SK-N-SH (cell line): ENCODE results near the gene SLC25A42. TPM values are rescaled to one million over a fixed set of nuclear protein-coding genes. Genes with fewer than 3 reads are reported as not detected.

Experiments used
- CTCF ChIA-PET: fragments of 300-600, 350-600 bp; formaldehyde crosslinking; extraction: SDS; loops from one replicate; lab custom pipeline; 2021; lab: Yijun Ruan, JAX
- POLR2A ChIA-PET: fragments of 350-600 bp; sonication (Branson Sonifier 250); formaldehyde crosslinking; extraction: SDS; loops from one replicate; lab custom pipeline; 2020; ENCODE audit warnings: antibody characterized with exemption, inconsistent platforms; lab: Yijun Ruan, JAX
- DNase-seq: peaks from one replicate; pipeline ENCODE4 v3.0.0; 2012
- H2AFZ ChIP-seq: fragments of 200-600 bp; sonication (generic); 2 replicates; pipeline ENCODE4 v1.8.1; 2016; ENCODE audit warnings: antibody characterized with exemption, mild to moderate bottlenecking, low read depth
- H3F3A ChIP-seq: fragments of 200-600 bp; sonication (generic); replicated peaks from 2 replicates; pipeline ENCODE3; 2016; ENCODE audit warnings: antibody characterized with exemption, mild to moderate bottlenecking; ENCODE audit not compliant: insufficient read depth
- H3K27ac ChIP-seq, 2 experiments: fragments of 200-500 bp in 1 of 2; fragments of 200-600 bp in 1 of 2; sonication (Bioruptor generic) in 1 of 2; sonication (generic), shearing (Covaris generic) in 1 of 2; 2 replicates each; pipeline versions ENCODE4 v1.5.1 to v1.6.1; 2014 to 2016; ENCODE audit warnings: low read depth in 2 of 2, inconsistent platforms in 1 of 2, low read length in 1 of 2, mild to moderate bottlenecking in 1 of 2, mixed read lengths in 1 of 2
- H3K27me3 ChIP-seq: fragments of 200-600 bp; sonication (generic), shearing (Covaris generic); 2 replicates; pipeline ENCODE4 v1.6.1; 2016; ENCODE audit warnings: mixed run types; ENCODE audit not compliant: insufficient read depth
- H3K36me3 ChIP-seq, 2 experiments: fragments of 200-500 bp in 1 of 2; fragments of 200-600 bp in 1 of 2; sonication (Bioruptor generic) in 1 of 2; sonication (generic) in 1 of 2; replicated peaks in 1 of 2; 2 replicates each; pipeline versions ENCODE3 to v1.5.1; 2014 to 2016; ENCODE audit warnings: low read length in 1 of 2, mild to moderate bottlenecking in 1 of 2; ENCODE audit not compliant: insufficient read depth in 2 of 2, control insufficient read depth in 1 of 2
- H3K4me1 ChIP-seq, 2 experiments: fragments of 200-500 bp in 1 of 2; fragments of 200-600 bp in 1 of 2; sonication (Bioruptor generic) in 1 of 2; sonication (generic), shearing (Covaris generic) in 1 of 2; 2 replicates each; pipeline versions ENCODE4 v1.5.1 to v1.6.1; 2014 to 2016; ENCODE audit warnings: low read depth in 1 of 2, low read length in 1 of 2, mixed run types in 1 of 2; ENCODE audit not compliant: insufficient read depth in 2 of 2, control insufficient read depth in 1 of 2
- H3K4me2 ChIP-seq: fragments of 200-600 bp; sonication (generic), shearing (Covaris generic); 2 replicates; pipeline ENCODE4 v1.6.1; 2017; ENCODE audit warnings: mixed run types
- H3K4me3 ChIP-seq, 2 experiments: fragments of 200-500 bp in 1 of 2; fragments of 200-600 bp in 1 of 2; sonication (Bioruptor generic) in 1 of 2; sonication (generic), shearing (Covaris generic) in 1 of 2; 2 replicates each; pipeline versions ENCODE4 v1.5.1 to v1.8.1; 2014 to 2016; ENCODE audit warnings: low read depth in 2 of 2, inconsistent platforms in 1 of 2, low read length in 1 of 2, mild to moderate bottlenecking in 1 of 2, mixed read lengths in 1 of 2, moderate library complexity in 1 of 2
- H3K79me2 ChIP-seq: fragments of 200-600 bp; sonication (generic); 2 replicates; pipeline ENCODE4 v1.8.1; 2017; ENCODE audit warnings: mild to moderate bottlenecking; ENCODE audit not compliant: insufficient read depth
- H3K9ac ChIP-seq: fragments of 200-600 bp; sonication (generic); 2 replicates; pipeline ENCODE4 v1.6.1; 2017; ENCODE audit warnings: mixed run types
- H3K9me2 ChIP-seq: fragments of 200-600 bp; sonication (generic); 2 replicates; pipeline ENCODE4 v1.6.1; 2017; ENCODE audit warnings: mixed run types
- H3K9me3 ChIP-seq: fragments of 200-600 bp; sonication (generic); 2 replicates; pipeline ENCODE4 v1.6.1; 2017; ENCODE audit warnings: mixed run types, mild to moderate bottlenecking, moderate library complexity
- H4K20me1 ChIP-seq: fragments of 200-600 bp; sonication (generic); 2 replicates; pipeline ENCODE4 v1.6.1; 2017; ENCODE audit warnings: mild to moderate bottlenecking, mixed run types; ENCODE audit not compliant: insufficient read depth
- CHD2 ChIP-seq: fragments of 150-350 bp; IDR thresholded peaks from 2 replicates; pipeline ENCODE4 v1.6.1; 2018; ENCODE audit warnings: low read length; ENCODE audit not compliant: partially characterized antibody
- ELF1 ChIP-seq: IDR thresholded peaks from 2 replicates; pipeline ENCODE4 v1.4.0; 2012
- EP300 ChIP-seq, 2 experiments: IDR thresholded peaks; 2 replicates each; pipeline versions ENCODE4 v1.4.0 to v1.6.1; 2012; ENCODE audit warnings: borderline replicate concordance in 1 of 2, low read depth in 1 of 2, low read length in 1 of 2
- EZH2phosphoT487 ChIP-seq: fragments of 200-600 bp; sonication (generic); IDR thresholded peaks from 2 replicates; pipeline ENCODE4 v1.6.1; 2017; ENCODE audit warnings: low read depth, mixed run types, mild to moderate bottlenecking, antibody characterized with exemption, moderate library complexity, borderline replicate concordance
- FOXJ3 ChIP-seq: sonication (generic); formaldehyde crosslinking; IDR thresholded peaks from 2 replicates; pipeline ENCODE4 v1.5.1; 2020; ENCODE audit warnings: mild to moderate bottlenecking, missing genetic modification reagents
- FOXM1 ChIP-seq: IDR thresholded peaks from 2 replicates; pipeline ENCODE4 v1.4.0; 2012; ENCODE audit warnings: low read depth, mild to moderate bottlenecking
- GABPA ChIP-seq: IDR thresholded peaks from 2 replicates; pipeline ENCODE4 v1.4.0; 2012; ENCODE audit warnings: low read depth, mild to moderate bottlenecking
- GATA2 ChIP-seq: sonication (generic); formaldehyde crosslinking; IDR thresholded peaks from 2 replicates; pipeline ENCODE4 v1.5.0; 2020; ENCODE audit warnings: mild to moderate bottlenecking, missing genetic modification reagents
- MXI1 ChIP-seq: IDR thresholded peaks from 2 replicates; pipeline ENCODE4 v1.6.1; 2012; ENCODE audit warnings: mild to moderate bottlenecking, low read depth, low read length, improper control_type of control experiment
- NFIC ChIP-seq: IDR thresholded peaks from 2 replicates; pipeline ENCODE4 v1.4.0; 2012; ENCODE audit warnings: borderline replicate concordance
- RCOR1 ChIP-seq: fragments of 150-350 bp; IDR thresholded peaks from 2 replicates; pipeline ENCODE4 v1.6.1; 2017; ENCODE audit warnings: antibody characterized with exemption, low read length
- RFX5 ChIP-seq: IDR thresholded peaks from 2 replicates; pipeline ENCODE4 v1.6.1; 2012; ENCODE audit warnings: mild to moderate bottlenecking, improper control_type of control experiment, low read length
- SIN3A ChIP-seq: IDR thresholded peaks from 2 replicates; pipeline ENCODE4 v1.6.1; 2012; ENCODE audit warnings: low read depth, mild to moderate bottlenecking, low read length, moderate library complexity, borderline replicate concordance
- SMC3 ChIP-seq: IDR thresholded peaks from 2 replicates; pipeline ENCODE4 v1.6.1; 2012; ENCODE audit warnings: low read depth, low read length, improper control_type of control experiment
- TEAD4 ChIP-seq: IDR thresholded peaks from 2 replicates; pipeline ENCODE4 v1.4.0; 2012; ENCODE audit warnings: mild to moderate bottlenecking, borderline replicate concordance; ENCODE audit not compliant: insufficient read depth
- WGBS: methylation state at CpG from one replicate; pipeline ENCODE4 v1.1.6; 2017; ENCODE audit warnings: low lambda C conversion rate; 5-methylcytosine and 5-hydroxymethylcytosine counted together
- polyA plus RNA-seq, 3 experiments: library from polyadenylated mRNA; depleted of rRNA; stranded (reverse); fragments of >200 nt; gene quantifications; 2 replicates each; pipeline ENCODE4 v1.2.3, GENCODE V29; 2012
- TF ChIP-seq, protein P1 (sequence below): IDR thresholded peaks from 2 replicates; pipeline ENCODE4 v1.4.0; 2012; ENCODE audit warnings: low read depth, borderline replicate concordance
- TF ChIP-seq, protein P2 (sequence below): fragments of 200-600 bp; sonication (generic); IDR thresholded peaks from 2 replicates; pipeline ENCODE4 v1.6.1; 2017; ENCODE audit warnings: antibody characterized with exemption, mild to moderate bottlenecking, moderate library complexity
- TF ChIP-seq, protein P3 (sequence below): IDR thresholded peaks from 2 replicates; pipeline ENCODE4 v1.6.1; 2012; ENCODE audit warnings: mild to moderate bottlenecking, low read depth, low read length, moderate library complexity
- TF ChIP-seq, protein P4 (sequence below): IDR thresholded peaks from 2 replicates; pipeline ENCODE4; 2012

SLC25A42 gene
- polyA plus RNA-seq, 1 of the 3 experiments (the other 2 are of a cell fraction) = 6.1 TPM

DNA sequence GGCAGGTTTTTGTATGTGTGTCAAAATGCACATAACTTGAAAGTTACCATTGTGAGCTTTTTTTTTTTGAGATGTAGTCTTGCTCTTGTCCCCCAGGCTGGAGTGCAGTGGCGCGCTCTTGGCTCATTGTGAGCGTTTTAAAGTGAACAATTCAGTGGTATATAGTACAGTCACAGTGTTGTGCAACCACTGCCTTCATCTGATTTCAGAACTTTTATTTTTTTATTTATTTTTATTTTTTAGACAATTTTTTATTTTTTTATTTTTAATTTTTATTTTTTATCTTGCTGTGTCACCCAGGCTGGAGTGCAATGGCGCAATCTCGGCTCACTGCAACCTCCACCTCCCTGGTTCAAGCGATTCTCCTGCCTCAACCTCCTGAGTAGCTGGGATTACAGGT lies 15.0 kb downstream of the SLC25A42 start:
- no peak overlapping the region for H3K4me2 ChIP-seq
- no peaks in the 10 kb centered on the region for H4K20me1 ChIP-seq
- TF ChIP-seq SIN3A = no peak
- TF ChIP-seq CHD2 = no peak
- TF ChIP-seq FOXJ3 (CRISPR knock-in tag) = no peak
- no peak for TF ChIP-seq GABPA
- no peak for TF ChIP-seq EZH2phosphoT487
- TF ChIP-seq, protein P1, sequence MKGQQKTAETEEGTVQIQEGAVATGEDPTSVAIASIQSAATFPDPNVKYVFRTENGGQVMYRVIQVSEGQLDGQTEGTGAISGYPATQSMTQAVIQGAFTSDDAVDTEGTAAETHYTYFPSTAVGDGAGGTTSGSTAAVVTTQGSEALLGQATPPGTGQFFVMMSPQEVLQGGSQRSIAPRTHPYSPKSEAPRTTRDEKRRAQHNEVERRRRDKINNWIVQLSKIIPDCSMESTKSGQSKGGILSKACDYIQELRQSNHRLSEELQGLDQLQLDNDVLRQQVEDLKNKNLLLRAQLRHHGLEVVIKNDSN = no peak
- TF ChIP-seq RFX5 = no peak
- TF ChIP-seq, protein P2, sequence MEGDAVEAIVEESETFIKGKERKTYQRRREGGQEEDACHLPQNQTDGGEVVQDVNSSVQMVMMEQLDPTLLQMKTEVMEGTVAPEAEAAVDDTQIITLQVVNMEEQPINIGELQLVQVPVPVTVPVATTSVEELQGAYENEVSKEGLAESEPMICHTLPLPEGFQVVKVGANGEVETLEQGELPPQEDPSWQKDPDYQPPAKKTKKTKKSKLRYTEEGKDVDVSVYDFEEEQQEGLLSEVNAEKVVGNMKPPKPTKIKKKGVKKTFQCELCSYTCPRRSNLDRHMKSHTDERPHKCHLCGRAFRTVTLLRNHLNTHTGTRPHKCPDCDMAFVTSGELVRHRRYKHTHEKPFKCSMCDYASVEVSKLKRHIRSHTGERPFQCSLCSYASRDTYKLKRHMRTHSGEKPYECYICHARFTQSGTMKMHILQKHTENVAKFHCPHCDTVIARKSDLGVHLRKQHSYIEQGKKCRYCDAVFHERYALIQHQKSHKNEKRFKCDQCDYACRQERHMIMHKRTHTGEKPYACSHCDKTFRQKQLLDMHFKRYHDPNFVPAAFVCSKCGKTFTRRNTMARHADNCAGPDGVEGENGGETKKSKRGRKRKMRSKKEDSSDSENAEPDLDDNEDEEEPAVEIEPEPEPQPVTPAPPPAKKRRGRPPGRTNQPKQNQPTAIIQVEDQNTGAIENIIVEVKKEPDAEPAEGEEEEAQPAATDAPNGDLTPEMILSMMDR = no peak
- no peak for TF ChIP-seq SMC3
- TF ChIP-seq, protein P3, sequence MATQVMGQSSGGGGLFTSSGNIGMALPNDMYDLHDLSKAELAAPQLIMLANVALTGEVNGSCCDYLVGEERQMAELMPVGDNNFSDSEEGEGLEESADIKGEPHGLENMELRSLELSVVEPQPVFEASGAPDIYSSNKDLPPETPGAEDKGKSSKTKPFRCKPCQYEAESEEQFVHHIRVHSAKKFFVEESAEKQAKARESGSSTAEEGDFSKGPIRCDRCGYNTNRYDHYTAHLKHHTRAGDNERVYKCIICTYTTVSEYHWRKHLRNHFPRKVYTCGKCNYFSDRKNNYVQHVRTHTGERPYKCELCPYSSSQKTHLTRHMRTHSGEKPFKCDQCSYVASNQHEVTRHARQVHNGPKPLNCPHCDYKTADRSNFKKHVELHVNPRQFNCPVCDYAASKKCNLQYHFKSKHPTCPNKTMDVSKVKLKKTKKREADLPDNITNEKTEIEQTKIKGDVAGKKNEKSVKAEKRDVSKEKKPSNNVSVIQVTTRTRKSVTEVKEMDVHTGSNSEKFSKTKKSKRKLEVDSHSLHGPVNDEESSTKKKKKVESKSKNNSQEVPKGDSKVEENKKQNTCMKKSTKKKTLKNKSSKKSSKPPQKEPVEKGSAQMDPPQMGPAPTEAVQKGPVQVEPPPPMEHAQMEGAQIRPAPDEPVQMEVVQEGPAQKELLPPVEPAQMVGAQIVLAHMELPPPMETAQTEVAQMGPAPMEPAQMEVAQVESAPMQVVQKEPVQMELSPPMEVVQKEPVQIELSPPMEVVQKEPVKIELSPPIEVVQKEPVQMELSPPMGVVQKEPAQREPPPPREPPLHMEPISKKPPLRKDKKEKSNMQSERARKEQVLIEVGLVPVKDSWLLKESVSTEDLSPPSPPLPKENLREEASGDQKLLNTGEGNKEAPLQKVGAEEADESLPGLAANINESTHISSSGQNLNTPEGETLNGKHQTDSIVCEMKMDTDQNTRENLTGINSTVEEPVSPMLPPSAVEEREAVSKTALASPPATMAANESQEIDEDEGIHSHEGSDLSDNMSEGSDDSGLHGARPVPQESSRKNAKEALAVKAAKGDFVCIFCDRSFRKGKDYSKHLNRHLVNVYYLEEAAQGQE = no peak
- no peak overlapping the region for H3K4me3 ChIP-seq
- no peaks in the 10 kb centered on the region for H3K36me3 ChIP-seq
- WGBS = 92% methylated on average over 6 of the region's 6 CpGs
- H3K9me3 ChIP-seq = no peaks in the 10 kb centered on the region
- no peaks in the 10 kb centered on the region for H3K27me3 ChIP-seq
- H2AFZ ChIP-seq = no peak overlapping the region
- H3K4me1 ChIP-seq = peaks cover 0 to 7% of the 10 kb centered on the region in 2 experiments; a peak in 1 of 4 replicates
- H3K79me2 ChIP-seq = no peaks in the 10 kb centered on the region
- DNase-seq = no peak
- H3K27ac ChIP-seq = no peak overlapping the region
- H3K9ac ChIP-seq = no peak overlapping the region
- H3K9me2 ChIP-seq = no peaks in the 10 kb centered on the region
- POLR2A ChIA-PET = no interaction called here
- H3F3A ChIP-seq = no peaks in the 10 kb centered on the region
- CTCF ChIA-PET = no interaction called here

DNA sequence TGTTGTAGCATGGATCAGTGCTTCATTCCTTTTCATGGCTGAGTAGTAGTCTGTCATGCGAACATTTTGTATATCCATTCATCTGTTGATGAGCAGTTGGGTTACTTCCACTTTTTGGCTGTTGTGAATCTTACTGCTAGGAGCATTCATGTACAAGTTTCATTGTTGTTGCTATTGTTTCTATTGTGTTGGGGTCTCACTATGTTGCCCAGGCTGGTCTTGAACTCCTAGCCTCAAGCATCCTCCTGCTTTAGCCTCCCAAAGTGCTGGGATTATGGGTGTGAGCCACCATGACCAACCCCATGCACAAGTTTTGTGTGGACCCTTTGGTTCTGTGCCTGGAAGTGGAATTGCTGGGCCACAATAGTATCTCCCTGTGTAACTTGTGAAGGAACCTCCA lies 15.8 kb downstream of the SLC25A42 start:
- Histone ChIP-seq H3K79me2 (no peaks in the 10 kb centered on the region), H3K9ac (no peak overlapping the region), H4K20me1 (no peaks in the 10 kb centered on the region), H3K4me1 (peaks cover 0 to under 1% of the 10 kb centered on the region in 2 experiments; a peak in 1 of 4 replicates), H3F3A (no peaks in the 10 kb centered on the region), H3K27me3 (no peaks in the 10 kb centered on the region), H3K9me3 (no peaks in the 10 kb centered on the region), H3K4me3 (no peak overlapping the region), H3K9me2 (no peaks in the 10 kb centered on the region), H3K36me3 (no peaks in the 10 kb centered on the region), H3K4me2 (no peak overlapping the region), H3K27ac (no peak overlapping the region), H2AFZ (no peak overlapping the region)
- ChIA-PET CTCF (no interaction called here), POLR2A (no interaction called here)
- no peak for DNase-seq
- TF ChIP-seq RCOR1 (no peak), NFIC (no peak), FOXJ3 (CRISPR knock-in tag) (no peak), FOXM1 (no peak), GATA2 (CRISPR knock-in tag) (no peak), MXI1 (no peak), TEAD4 (no peak), EP300 (IDR thresholded peaks at IDR 0.05; ENCODE audit: borderline replicate concordance in 1 of 2, low read depth in 1 of 2, low read length in 1 of 2) (no peak), ELF1 (no peak), GABPA (no peak)
- TF ChIP-seq, protein P4, sequence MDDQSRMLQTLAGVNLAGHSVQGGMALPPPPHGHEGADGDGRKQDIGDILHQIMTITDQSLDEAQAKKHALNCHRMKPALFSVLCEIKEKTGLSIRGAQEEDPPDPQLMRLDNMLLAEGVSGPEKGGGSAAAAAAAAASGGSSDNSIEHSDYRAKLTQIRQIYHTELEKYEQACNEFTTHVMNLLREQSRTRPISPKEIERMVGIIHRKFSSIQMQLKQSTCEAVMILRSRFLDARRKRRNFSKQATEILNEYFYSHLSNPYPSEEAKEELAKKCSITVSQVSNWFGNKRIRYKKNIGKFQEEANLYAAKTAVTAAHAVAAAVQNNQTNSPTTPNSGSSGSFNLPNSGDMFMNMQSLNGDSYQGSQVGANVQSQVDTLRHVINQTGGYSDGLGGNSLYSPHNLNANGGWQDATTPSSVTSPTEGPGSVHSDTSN = no peak
- TF ChIP-seq, protein P1 = no peak
- 94% methylated on average over 1 of the region's 1 CpG for WGBS
